Measurements from ENCODE around the gene STK32B. TPM values are rescaled to one million over a fixed set of nuclear protein-coding genes. Genes with fewer than 3 reads are reported as not detected.

The STK32B gene
- total and polyA plus RNA-seq, 2 experiments from 2014 or later, result 0.71 to 2.3 TPM

DNA sequence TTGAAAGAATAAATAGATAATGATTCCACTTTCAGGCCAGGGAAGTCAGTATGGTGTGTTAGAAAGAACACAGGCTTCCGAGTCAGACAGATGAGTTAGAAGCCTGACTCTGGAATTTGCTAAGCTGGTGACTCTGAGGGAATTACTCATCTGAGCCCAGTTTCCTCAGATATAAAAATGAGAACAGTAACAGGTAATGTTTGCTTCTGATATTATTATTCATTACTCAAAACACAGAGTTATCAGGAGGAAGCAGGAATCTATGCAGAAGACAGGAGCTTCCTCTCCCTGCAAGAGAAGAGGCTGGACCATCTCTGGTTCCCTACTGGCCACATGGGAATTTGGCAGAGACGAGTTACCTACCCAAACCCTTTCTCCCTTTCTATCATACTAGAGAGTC, 494.0 kb downstream of the STK32B start:
- H3K27ac ChIP-seq (ENCODE audit: low read depth), result no peak overlapping the region
- H3K27me3 Mint-ChIP-seq (ENCODE audit: insufficient read depth, low read depth, poor library complexity), result peaks cover 2% of the 10 kb centered on the region
- no peaks in the 10 kb centered on the region for H4K20me1 ChIP-seq (replicated peaks; ENCODE audit: insufficient read depth)
- TF ChIP-seq, protein P1, sequence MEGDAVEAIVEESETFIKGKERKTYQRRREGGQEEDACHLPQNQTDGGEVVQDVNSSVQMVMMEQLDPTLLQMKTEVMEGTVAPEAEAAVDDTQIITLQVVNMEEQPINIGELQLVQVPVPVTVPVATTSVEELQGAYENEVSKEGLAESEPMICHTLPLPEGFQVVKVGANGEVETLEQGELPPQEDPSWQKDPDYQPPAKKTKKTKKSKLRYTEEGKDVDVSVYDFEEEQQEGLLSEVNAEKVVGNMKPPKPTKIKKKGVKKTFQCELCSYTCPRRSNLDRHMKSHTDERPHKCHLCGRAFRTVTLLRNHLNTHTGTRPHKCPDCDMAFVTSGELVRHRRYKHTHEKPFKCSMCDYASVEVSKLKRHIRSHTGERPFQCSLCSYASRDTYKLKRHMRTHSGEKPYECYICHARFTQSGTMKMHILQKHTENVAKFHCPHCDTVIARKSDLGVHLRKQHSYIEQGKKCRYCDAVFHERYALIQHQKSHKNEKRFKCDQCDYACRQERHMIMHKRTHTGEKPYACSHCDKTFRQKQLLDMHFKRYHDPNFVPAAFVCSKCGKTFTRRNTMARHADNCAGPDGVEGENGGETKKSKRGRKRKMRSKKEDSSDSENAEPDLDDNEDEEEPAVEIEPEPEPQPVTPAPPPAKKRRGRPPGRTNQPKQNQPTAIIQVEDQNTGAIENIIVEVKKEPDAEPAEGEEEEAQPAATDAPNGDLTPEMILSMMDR (conservative IDR thresholded peaks at IDR 0.05; ENCODE audit: low read depth in 2 of 2), result no peak
- TF ChIP-seq, protein P2, sequence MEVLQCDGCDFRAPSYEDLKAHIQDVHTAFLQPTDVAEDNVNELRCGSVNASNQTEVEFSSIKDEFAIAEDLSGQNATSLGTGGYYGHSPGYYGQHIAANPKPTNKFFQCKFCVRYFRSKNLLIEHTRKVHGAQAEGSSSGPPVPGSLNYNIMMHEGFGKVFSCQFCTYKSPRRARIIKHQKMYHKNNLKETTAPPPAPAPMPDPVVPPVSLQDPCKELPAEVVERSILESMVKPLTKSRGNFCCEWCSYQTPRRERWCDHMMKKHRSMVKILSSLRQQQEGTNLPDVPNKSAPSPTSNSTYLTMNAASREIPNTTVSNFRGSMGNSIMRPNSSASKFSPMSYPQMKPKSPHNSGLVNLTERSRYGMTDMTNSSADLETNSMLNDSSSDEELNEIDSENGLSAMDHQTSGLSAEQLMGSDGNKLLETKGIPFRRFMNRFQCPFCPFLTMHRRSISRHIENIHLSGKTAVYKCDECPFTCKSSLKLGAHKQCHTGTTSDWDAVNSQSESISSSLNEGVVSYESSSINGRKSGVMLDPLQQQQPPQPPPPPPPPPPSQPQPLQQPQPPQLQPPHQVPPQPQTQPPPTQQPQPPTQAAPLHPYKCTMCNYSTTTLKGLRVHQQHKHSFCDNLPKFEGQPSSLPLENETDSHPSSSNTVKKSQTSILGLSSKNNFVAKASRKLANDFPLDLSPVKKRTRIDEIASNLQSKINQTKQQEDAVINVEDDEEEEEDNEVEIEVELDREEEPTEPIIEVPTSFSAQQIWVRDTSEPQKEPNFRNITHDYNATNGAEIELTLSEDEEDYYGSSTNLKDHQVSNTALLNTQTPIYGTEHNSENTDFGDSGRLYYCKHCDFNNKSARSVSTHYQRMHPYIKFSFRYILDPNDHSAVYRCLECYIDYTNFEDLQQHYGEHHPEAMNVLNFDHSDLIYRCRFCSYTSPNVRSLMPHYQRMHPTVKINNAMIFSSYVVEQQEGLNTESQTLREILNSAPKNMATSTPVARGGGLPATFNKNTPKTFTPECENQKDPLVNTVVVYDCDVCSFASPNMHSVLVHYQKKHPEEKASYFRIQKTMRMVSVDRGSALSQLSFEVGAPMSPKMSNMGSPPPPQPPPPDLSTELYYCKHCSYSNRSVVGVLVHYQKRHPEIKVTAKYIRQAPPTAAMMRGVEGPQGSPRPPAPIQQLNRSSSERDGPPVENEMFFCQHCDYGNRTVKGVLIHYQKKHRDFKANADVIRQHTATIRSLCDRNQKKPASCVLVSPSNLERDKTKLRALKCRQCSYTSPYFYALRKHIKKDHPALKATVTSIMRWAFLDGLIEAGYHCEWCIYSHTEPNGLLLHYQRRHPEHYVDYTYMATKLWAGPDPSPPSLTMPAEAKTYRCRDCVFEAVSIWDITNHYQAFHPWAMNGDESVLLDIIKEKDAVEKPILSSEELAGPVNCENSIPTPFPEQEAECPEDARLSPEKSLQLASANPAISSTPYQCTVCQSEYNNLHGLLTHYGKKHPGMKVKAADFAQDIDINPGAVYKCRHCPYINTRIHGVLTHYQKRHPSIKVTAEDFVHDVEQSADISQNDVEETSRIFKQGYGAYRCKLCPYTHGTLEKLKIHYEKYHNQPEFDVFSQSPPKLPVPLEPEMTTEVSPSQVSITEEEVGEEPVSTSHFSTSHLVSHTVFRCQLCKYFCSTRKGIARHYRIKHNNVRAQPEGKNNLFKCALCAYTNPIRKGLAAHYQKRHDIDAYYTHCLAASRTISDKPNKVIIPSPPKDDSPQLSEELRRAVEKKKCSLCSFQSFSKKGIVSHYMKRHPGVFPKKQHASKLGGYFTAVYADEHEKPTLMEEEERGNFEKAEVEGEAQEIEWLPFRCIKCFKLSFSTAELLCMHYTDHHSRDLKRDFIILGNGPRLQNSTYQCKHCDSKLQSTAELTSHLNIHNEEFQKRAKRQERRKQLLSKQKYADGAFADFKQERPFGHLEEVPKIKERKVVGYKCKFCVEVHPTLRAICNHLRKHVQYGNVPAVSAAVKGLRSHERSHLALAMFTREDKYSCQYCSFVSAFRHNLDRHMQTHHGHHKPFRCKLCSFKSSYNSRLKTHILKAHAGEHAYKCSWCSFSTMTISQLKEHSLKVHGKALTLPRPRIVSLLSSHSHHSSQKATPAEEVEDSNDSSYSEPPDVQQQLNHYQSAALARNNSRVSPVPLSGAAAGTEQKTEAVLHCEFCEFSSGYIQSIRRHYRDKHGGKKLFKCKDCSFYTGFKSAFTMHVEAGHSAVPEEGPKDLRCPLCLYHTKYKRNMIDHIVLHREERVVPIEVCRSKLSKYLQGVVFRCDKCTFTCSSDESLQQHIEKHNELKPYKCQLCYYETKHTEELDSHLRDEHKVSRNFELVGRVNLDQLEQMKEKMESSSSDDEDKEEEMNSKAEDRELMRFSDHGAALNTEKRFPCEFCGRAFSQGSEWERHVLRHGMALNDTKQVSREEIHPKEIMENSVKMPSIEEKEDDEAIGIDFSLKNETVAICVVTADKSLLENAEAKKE (CRISPR knock-in tag; IDR thresholded peaks at IDR 0.05), result no peak
- TF ChIP-seq ZNF114 (CRISPR knock-in tag; IDR thresholded peaks at IDR 0.05) (no peak), EZH2 (IDR thresholded peaks at IDR 0.05; ENCODE audit: low read depth, unreplicated experiment) (no peak), ZNF331 (CRISPR knock-in tag; IDR thresholded peaks at IDR 0.05; ENCODE audit: low read depth) (no peak), STAT1 (IDR thresholded peaks at IDR 0.05; ENCODE audit: unreplicated experiment) (no peak), CREB1 (CRISPR knock-in tag; IDR thresholded peaks at IDR 0.05; ENCODE audit: low read depth) (no peak), JUNB (IDR thresholded peaks at IDR 0.05; ENCODE audit: unreplicated experiment) (no peak), EZH2phosphoT487 (IDR thresholded peaks at IDR 0.05; ENCODE audit: unreplicated experiment) (no peak), POLR2AphosphoS5 (IDR thresholded peaks at IDR 0.05; ENCODE audit: low read depth) (no peak), NANOG (IDR thresholded peaks at IDR 0.05; ENCODE audit: borderline replicate concordance) (no peak)
- TF ChIP-seq, protein P3, sequence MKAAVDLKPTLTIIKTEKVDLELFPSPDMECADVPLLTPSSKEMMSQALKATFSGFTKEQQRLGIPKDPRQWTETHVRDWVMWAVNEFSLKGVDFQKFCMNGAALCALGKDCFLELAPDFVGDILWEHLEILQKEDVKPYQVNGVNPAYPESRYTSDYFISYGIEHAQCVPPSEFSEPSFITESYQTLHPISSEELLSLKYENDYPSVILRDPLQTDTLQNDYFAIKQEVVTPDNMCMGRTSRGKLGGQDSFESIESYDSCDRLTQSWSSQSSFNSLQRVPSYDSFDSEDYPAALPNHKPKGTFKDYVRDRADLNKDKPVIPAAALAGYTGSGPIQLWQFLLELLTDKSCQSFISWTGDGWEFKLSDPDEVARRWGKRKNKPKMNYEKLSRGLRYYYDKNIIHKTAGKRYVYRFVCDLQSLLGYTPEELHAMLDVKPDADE (IDR thresholded peaks at IDR 0.05), result no peak
- TF ChIP-seq, protein P4, sequence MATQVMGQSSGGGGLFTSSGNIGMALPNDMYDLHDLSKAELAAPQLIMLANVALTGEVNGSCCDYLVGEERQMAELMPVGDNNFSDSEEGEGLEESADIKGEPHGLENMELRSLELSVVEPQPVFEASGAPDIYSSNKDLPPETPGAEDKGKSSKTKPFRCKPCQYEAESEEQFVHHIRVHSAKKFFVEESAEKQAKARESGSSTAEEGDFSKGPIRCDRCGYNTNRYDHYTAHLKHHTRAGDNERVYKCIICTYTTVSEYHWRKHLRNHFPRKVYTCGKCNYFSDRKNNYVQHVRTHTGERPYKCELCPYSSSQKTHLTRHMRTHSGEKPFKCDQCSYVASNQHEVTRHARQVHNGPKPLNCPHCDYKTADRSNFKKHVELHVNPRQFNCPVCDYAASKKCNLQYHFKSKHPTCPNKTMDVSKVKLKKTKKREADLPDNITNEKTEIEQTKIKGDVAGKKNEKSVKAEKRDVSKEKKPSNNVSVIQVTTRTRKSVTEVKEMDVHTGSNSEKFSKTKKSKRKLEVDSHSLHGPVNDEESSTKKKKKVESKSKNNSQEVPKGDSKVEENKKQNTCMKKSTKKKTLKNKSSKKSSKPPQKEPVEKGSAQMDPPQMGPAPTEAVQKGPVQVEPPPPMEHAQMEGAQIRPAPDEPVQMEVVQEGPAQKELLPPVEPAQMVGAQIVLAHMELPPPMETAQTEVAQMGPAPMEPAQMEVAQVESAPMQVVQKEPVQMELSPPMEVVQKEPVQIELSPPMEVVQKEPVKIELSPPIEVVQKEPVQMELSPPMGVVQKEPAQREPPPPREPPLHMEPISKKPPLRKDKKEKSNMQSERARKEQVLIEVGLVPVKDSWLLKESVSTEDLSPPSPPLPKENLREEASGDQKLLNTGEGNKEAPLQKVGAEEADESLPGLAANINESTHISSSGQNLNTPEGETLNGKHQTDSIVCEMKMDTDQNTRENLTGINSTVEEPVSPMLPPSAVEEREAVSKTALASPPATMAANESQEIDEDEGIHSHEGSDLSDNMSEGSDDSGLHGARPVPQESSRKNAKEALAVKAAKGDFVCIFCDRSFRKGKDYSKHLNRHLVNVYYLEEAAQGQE (IDR thresholded peaks at IDR 0.05; ENCODE audit: unreplicated experiment), result no peak
- H3K27ac Mint-ChIP-seq, result no peak overlapping the region
- no peak overlapping the region for H2AFZ ChIP-seq
- ATAC-seq, result no peak
- H3K4me2 ChIP-seq, result no peak overlapping the region
- no peak for DNase-seq (ENCODE audit: low spot score)
- no peak overlapping the region for H3K4me3 ChIP-seq
- H3K9me3 Mint-ChIP-seq, result peaks cover 22% of the 10 kb centered on the region
- H3K4me1 ChIP-seq (ENCODE audit: insufficient read depth), result no peaks in the 10 kb centered on the region
- H3K36me3 Mint-ChIP-seq (ENCODE audit: low read depth), result peaks cover 12% of the 10 kb centered on the region
- no peaks in the 10 kb centered on the region for H3F3A ChIP-seq (replicated peaks; ENCODE audit: low read depth)
- H3K79me2 ChIP-seq (replicated peaks; ENCODE audit: insufficient read depth), result no peaks in the 10 kb centered on the region
- no peaks in the 10 kb centered on the region for H3K27me3 ChIP-seq (ENCODE audit: insufficient read depth)
- H3K9me2 ChIP-seq (ENCODE audit: insufficient read depth), result no peaks in the 10 kb centered on the region
- no peak overlapping the region for H3K4me3 Mint-ChIP-seq
- peaks cover 3% of the 10 kb centered on the region for H3K36me3 ChIP-seq (ENCODE audit: insufficient read depth)
- no peaks in the 10 kb centered on the region; the same call in 2 of the 3 replicates for H3K4me1 Mint-ChIP-seq
